Stimulated activated CD8-positive, alpha-beta memory T cell treated with anti-CD3 and anti-CD28 coated beads, Interleukin-7, amount 100 ng/mL, for 24 hours (primary cell): ENCODE data around the gene NBAS.

Source experiments
- DNase-seq: peaks from one replicate; pipeline ENCODE4 v3.0.0-alpha.2; 2020; ENCODE audit warnings: low read depth

The NBAS gene

GRCh38 chr2:15591373-15591691 is 30.2 kb upstream of the NBAS start:
- no peak for DNase-seq

- DNase-seq = no peak
Measured at GRCh38 chr2:15588329-15588919, 27.3 kb upstream of the NBAS start.

- no peak for DNase-seq
Measured at GRCh38 chr2:15584767-15585469, 23.8 kb upstream of the NBAS start.

GRCh38 chr2:15584316-15584715 is 23.2 kb upstream of the NBAS start:
- DNase-seq = no peak

- no peak for DNase-seq
Measured at GRCh38 chr2:15583826-15584225, 22.7 kb upstream of the NBAS start.

- no peak for DNase-seq
Measured at GRCh38 chr2:15582710-15583357, 21.7 kb upstream of the NBAS start.

- no peak for DNase-seq
Measured at GRCh38 chr2:15580451-15580850, 19.3 kb upstream of the NBAS start.

- no peak for DNase-seq
Measured at GRCh38 chr2:15579641-15580040, 18.5 kb upstream of the NBAS start.

- peak; percentile 87 for DNase-seq
Measured at GRCh38 chr2:15577071-15577735, 16.1 kb upstream of the NBAS start.

GRCh38 chr2:15571729-15572128 is 10.6 kb upstream of the NBAS start:
- DNase-seq = no peak

GRCh38 chr2:15570104-15570503 is 9.0 kb upstream of the NBAS start:
- DNase-seq = no peak

GRCh38 chr2:15568874-15569273 is 7.7 kb upstream of the NBAS start:
- no peak for DNase-seq

- no peak for DNase-seq
Measured at GRCh38 chr2:15566912-15567311, 5.8 kb upstream of the NBAS start.

GRCh38 chr2:15565994-15566671 is 5.0 kb upstream of the NBAS start:
- DNase-seq = no peak

GRCh38 chr2:15565392-15565791 is 4.3 kb upstream of the NBAS start:
- no peak for DNase-seq

GRCh38 chr2:15563227-15564100 is 2.3 kb upstream of the NBAS start:
- DNase-seq = no peak

GRCh38 chr2:15562354-15563031 is 1.4 kb upstream of the NBAS start:
- no peak for DNase-seq

GRCh38 chr2:15561574-15562344 is 625 bp upstream of the NBAS start:
- DNase-seq = no peak

GRCh38 chr2:15560140-15560987 is 770 bp downstream of the NBAS start:
- DNase-seq = no peak
